ENCODE measurements around the gene LTB4R. TPM values are rescaled to one million over a fixed set of nuclear protein-coding genes. Genes with fewer than 3 reads are reported as not detected.

LTB4R gene
- total RNA-seq, 4 donors from 2014 or later: 0.13 to 2.2 (median 0.75) TPM

GRCh38 chr14:24343795-24344660 lies 32.7 kb downstream of the LTB4R start:
- H3K9me3 ChIP-seq: no peaks in the 10 kb centered on the region
- in situ Hi-C loops (cut with MboI; ENCODE audit: low sequenced_read_pairs in 4 of 4): no loop called here
- no peak overlapping the region for H3K4me3 ChIP-seq
- no peaks in the 10 kb centered on the region for H3K36me3 ChIP-seq
- DNase-seq: no peak
- no peak overlapping the region for H3K27ac ChIP-seq
- intact Hi-C loops (cut with DNase I; ENCODE audit: low total_unique reads): no loop called here
- H3K4me1 ChIP-seq: no peaks in the 10 kb centered on the region
- TF ChIP-seq POLR2A (IDR thresholded peaks at IDR 0.05) (no peak), CTCF (IDR thresholded peaks at IDR 0.05 in 4 of 5, conservative IDR thresholded peaks at IDR 0.05 in 1 of 5) (no peak)
- peaks cover 0 to 14% (median 11%) of the 10 kb centered on the region in 3 donors for H3K27me3 ChIP-seq
- no peak for ATAC-seq

- ATAC-seq (no peak), DNase-seq (no peak)
- H3K9me3 ChIP-seq: no peaks in the 10 kb centered on the region
- no peaks in the 10 kb centered on the region for H3K36me3 ChIP-seq
- in situ Hi-C loops (cut with MboI; ENCODE audit: low sequenced_read_pairs in 4 of 4) (no loop called here), intact Hi-C loops (cut with DNase I; ENCODE audit: low total_unique reads) (no loop called here)
- peak overlapping the region in 2 of 4 donors; percentile 17 to 21 for H3K27ac ChIP-seq
- TF ChIP-seq POLR2A (IDR thresholded peaks at IDR 0.05) (no peak), CTCF (IDR thresholded peaks at IDR 0.05 in 4 of 5, conservative IDR thresholded peaks at IDR 0.05 in 1 of 5) (no peak)
- H3K4me3 ChIP-seq: no peak overlapping the region
- peaks cover 0 to 10% (median 4%) of the 10 kb centered on the region in 3 donors for H3K27me3 ChIP-seq
- H3K4me1 ChIP-seq: no peaks in the 10 kb centered on the region
These were observed 35.8 kb downstream of the LTB4R start for GRCh38 chr14:24347134-24347533.

- in situ Hi-C loops (cut with MboI; ENCODE audit: low sequenced_read_pairs in 4 of 4) (no loop called here), intact Hi-C loops (cut with DNase I; ENCODE audit: low total_unique reads) (no loop called here)
- no peak overlapping the region for H3K4me3 ChIP-seq
- TF ChIP-seq CTCF (IDR thresholded peaks at IDR 0.05 in 4 of 5, conservative IDR thresholded peaks at IDR 0.05 in 1 of 5) (no peak), POLR2A (IDR thresholded peaks at IDR 0.05) (no peak)
- ATAC-seq: no peak
- no peaks in the 10 kb centered on the region for H3K9me3 ChIP-seq
- H3K36me3 ChIP-seq: no peaks in the 10 kb centered on the region
- H3K4me1 ChIP-seq: no peaks in the 10 kb centered on the region
- peaks cover 0 to 10% (median 6%) of the 10 kb centered on the region in 3 donors for H3K27me3 ChIP-seq
- no peak for DNase-seq
- H3K27ac ChIP-seq: no peak overlapping the region
These were observed 36.9 kb downstream of the LTB4R start for GRCh38 chr14:24348186-24348585.

- ATAC-seq (no peak), DNase-seq (no peak)
- Histone ChIP-seq H3K27ac (no peak overlapping the region), H3K36me3 (no peaks in the 10 kb centered on the region), H3K9me3 (no peaks in the 10 kb centered on the region), H3K27me3 (peaks cover 0 to 14% (median 9%) of the 10 kb centered on the region in 3 donors), H3K4me1 (no peaks in the 10 kb centered on the region), H3K4me3 (no peak overlapping the region)
- intact Hi-C loops (cut with DNase I; ENCODE audit: low total_unique reads): no loop called here
- TF ChIP-seq CTCF (IDR thresholded peaks at IDR 0.05 in 4 of 5, conservative IDR thresholded peaks at IDR 0.05 in 1 of 5) (no peak), POLR2A (IDR thresholded peaks at IDR 0.05) (no peak)
- in situ Hi-C loops (cut with MboI; ENCODE audit: low sequenced_read_pairs in 4 of 4): no loop called here
These were observed 38.4 kb downstream of the LTB4R start for GRCh38 chr14:24349742-24350141.

Data from gastrocnemius medialis (tissue), 4 donors.